GM18511 (cell line): ENCODE results near the gene TGOLN2.

Experiments
- ATAC-seq: cut with Tn5 transposase; IDR thresholded peaks from one replicate; pipeline ENCODE4 v1.9.1; 2021; ENCODE audit warnings: mild to moderate bottlenecking, moderate library complexity; ENCODE audit not compliant: unreplicated experiment

TGOLN2 gene

DNA sequence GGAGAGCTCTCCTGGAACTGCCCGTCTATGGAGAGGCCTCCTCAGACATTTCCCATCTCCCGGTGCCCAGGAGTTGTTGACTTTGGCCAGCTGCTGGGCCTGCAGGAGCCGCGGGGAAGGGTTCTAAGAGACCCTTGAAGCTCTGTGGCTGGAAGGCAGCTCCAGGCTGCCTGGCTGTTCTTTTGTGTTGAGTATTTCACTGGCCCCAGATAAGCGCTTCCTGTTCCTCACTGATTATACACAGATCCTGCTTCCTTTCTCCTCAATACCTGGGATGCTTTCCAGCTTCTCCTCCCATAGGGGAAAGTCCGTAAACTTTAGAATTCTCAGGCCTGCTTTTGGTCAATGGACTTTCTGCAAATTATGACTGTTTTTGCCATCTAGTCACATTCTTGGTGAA, 57.8 kb downstream of the TGOLN2 start:
- ATAC-seq: no peak
